Neural cell (in vitro differentiated cells): Measurements from ENCODE around the gene ZNF200. TPM values are rescaled to one million over a fixed set of nuclear protein-coding genes. Genes with fewer than 3 reads are reported as not detected.

ENCODE experiments used
- H2AFZ ChIP-seq: fragments of 200-600, 300-800 bp; sonication (generic), shearing (Covaris generic); 2 replicates; pipeline ENCODE4 v1.6.0; 2014; ENCODE audit warnings: low read depth, mild to moderate bottlenecking, antibody characterized with exemption, low read length, moderate library complexity
- H3F3A ChIP-seq: fragments of 200-600 bp; shearing (Covaris generic); 2 replicates; pipeline ENCODE4 v1.6.1; 2016; ENCODE audit warnings: mild to moderate bottlenecking, moderate library complexity, mixed read lengths, antibody characterized with exemption, low read length; ENCODE audit not compliant: insufficient read depth, poor library complexity, severe bottlenecking
- H3K27ac ChIP-seq: fragments of 200-600, 300-800 bp; sonication (generic), shearing (Covaris generic); 2 replicates; pipeline ENCODE4 v1.5.1; 2014; ENCODE audit warnings: mild to moderate bottlenecking, low read length, moderate library complexity
- H3K27me3 ChIP-seq: fragments of 300-800, 200-600 bp; sonication (generic), shearing (Covaris generic); 2 replicates; pipeline ENCODE4 v1.6.0; 2014; ENCODE audit warnings: mild to moderate bottlenecking, low read depth, low read length, moderate library complexity; ENCODE audit not compliant: insufficient read depth
- H3K36me3 ChIP-seq: fragments of 300-800, 200-600 bp; sonication (generic), shearing (Covaris generic); 2 replicates; pipeline ENCODE4 v1.5.1; 2014; ENCODE audit warnings: mild to moderate bottlenecking, antibody characterized with exemption, low read length, moderate library complexity; ENCODE audit not compliant: insufficient read depth
- H3K4me2 ChIP-seq: fragments of 300-800, 200-600 bp; sonication (generic), shearing (Covaris generic); 2 replicates; pipeline ENCODE4 v1.6.0; 2014; ENCODE audit warnings: mild to moderate bottlenecking, low read length
- H3K4me3 ChIP-seq: fragments of 300-800, 200-600 bp; sonication (generic), shearing (Covaris generic); 2 replicates; pipeline ENCODE4 v1.5.1; 2014; ENCODE audit warnings: mild to moderate bottlenecking, low read length, moderate library complexity
- H3K79me2 ChIP-seq: fragments of 200-600 bp; shearing (Covaris generic); replicated peaks from 2 replicates; pipeline ENCODE4 v1.6.0; 2014; ENCODE audit warnings: mild to moderate bottlenecking, low read length, moderate library complexity; ENCODE audit not compliant: insufficient read depth
- H3K9ac ChIP-seq: fragments of 300-800, 200-600 bp; sonication (generic), shearing (Covaris generic); 2 replicates; pipeline ENCODE4 v1.6.1; 2016; ENCODE audit warnings: mild to moderate bottlenecking, low read length, mixed read lengths
- H3K9me2 ChIP-seq: fragments of 200-600 bp; shearing (Covaris generic); 2 replicates; pipeline ENCODE4 v1.6.1; 2016; ENCODE audit warnings: mild to moderate bottlenecking, low read length, mixed read lengths; ENCODE audit not compliant: insufficient read depth
- H3K9me3 ChIP-seq: fragments of 200-600, 300-800 bp; sonication (generic), shearing (Covaris generic); 2 replicates; pipeline ENCODE4 v1.6.1; 2016; ENCODE audit warnings: mild to moderate bottlenecking, mixed run types, low read length, moderate library complexity, mixed read lengths
- H4K20me1 ChIP-seq: fragments of 200-600 bp; shearing (Covaris generic); 2 replicates; pipeline ENCODE4 v1.6.1; 2016; ENCODE audit warnings: mild to moderate bottlenecking, mixed run types; ENCODE audit not compliant: insufficient read depth
- CTCF ChIP-seq: fragments of 450-650 bp; IDR thresholded peaks from 2 replicates; pipeline ENCODE4 v1.5.1; 2014; ENCODE audit warnings: antibody characterized with exemption, mild to moderate bottlenecking, moderate library complexity; ENCODE audit not compliant: poor library complexity, severe bottlenecking
- EP300 ChIP-seq: fragments of 450-650 bp; conservative IDR thresholded peaks from 2 replicates; pipeline ENCODE4 v1.6.1; 2014; ENCODE audit warnings: antibody characterized with exemption, mild to moderate bottlenecking, moderate library complexity; ENCODE audit not compliant: poor library complexity, severe bottlenecking
- MXI1 ChIP-seq: fragments of 450-650 bp; conservative IDR thresholded peaks from 2 replicates; pipeline ENCODE4 v1.6.1; 2014; ENCODE audit warnings: antibody characterized with exemption, mild to moderate bottlenecking; ENCODE audit not compliant: poor library complexity, severe bottlenecking
- POLR2AphosphoS5 ChIP-seq: IDR thresholded peaks from 2 replicates; pipeline ENCODE4 v1.6.1; 2012
- RAD21 ChIP-seq: fragments of 450-650 bp; conservative IDR thresholded peaks from 2 replicates; pipeline ENCODE4 v1.6.1; 2014; ENCODE audit warnings: antibody characterized with exemption, mild to moderate bottlenecking, moderate library complexity
- REST ChIP-seq: IDR thresholded peaks from 2 replicates; pipeline ENCODE4 v1.6.1; 2012; ENCODE audit warnings: borderline replicate concordance
- SMC3 ChIP-seq: fragments of 450-650 bp; conservative IDR thresholded peaks from 2 replicates; pipeline ENCODE4 v1.6.1; 2014; ENCODE audit warnings: antibody characterized with exemption, mild to moderate bottlenecking, moderate library complexity; ENCODE audit not compliant: poor library complexity
- TAF1 ChIP-seq: IDR thresholded peaks from 2 replicates; pipeline ENCODE4 v1.6.1; 2012; ENCODE audit warnings: low read depth
- polyA plus RNA-seq: library from polyadenylated mRNA; depleted of rRNA; stranded (reverse); fragments of >200 nt; gene quantifications from 2 replicates; pipeline ENCODE4 v1.2.3, GENCODE V29; 2014

The ZNF200 gene
- polyA plus RNA-seq, 1 donor from 2014 or later, result 20.8 TPM

GRCh38 chr16:3264137-3265036 is 29.4 kb upstream of the ZNF200 start:
- Histone ChIP-seq H3K36me3 (no peaks in the 10 kb centered on the region), H4K20me1 (no peaks in the 10 kb centered on the region), H3F3A (no peaks in the 10 kb centered on the region), H3K79me2 (no peaks in the 10 kb centered on the region), H3K9me3 (no peaks in the 10 kb centered on the region), H3K27me3 (no peaks in the 10 kb centered on the region), H3K4me3 (peak overlapping the region; percentile 80), H2AFZ (no peak overlapping the region), H3K4me2 (peak overlapping the region; percentile 70), H3K9ac (peak overlapping the region; percentile 63), H3K9me2 (no peaks in the 10 kb centered on the region), H3K27ac (peak overlapping the region; percentile 31)
- TF ChIP-seq RAD21 (peak; percentile 38), REST (no peak), TAF1 (no peak), POLR2AphosphoS5 (peak; percentile 65), SMC3 (peak; percentile 46), EP300 (no peak), CTCF (peak; percentile 50), MXI1 (peak; percentile 97)

GRCh38 chr16:3262517-3262916 is 27.6 kb upstream of the ZNF200 start:
- H3K4me2 ChIP-seq, result no peak overlapping the region
- no peaks in the 10 kb centered on the region for H3K27me3 ChIP-seq
- H3K9ac ChIP-seq, result no peak overlapping the region
- no peaks in the 10 kb centered on the region for H3K36me3 ChIP-seq
- TF ChIP-seq POLR2AphosphoS5 (no peak), SMC3 (no peak), REST (no peak)
- H3K9me2 ChIP-seq, result no peaks in the 10 kb centered on the region
- H3K9me3 ChIP-seq, result no peaks in the 10 kb centered on the region
- no peak overlapping the region for H2AFZ ChIP-seq
- H3F3A ChIP-seq, result no peaks in the 10 kb centered on the region
- H3K4me3 ChIP-seq, result no peak overlapping the region
- H3K79me2 ChIP-seq, result no peaks in the 10 kb centered on the region
- H4K20me1 ChIP-seq, result no peaks in the 10 kb centered on the region
- no peak overlapping the region for H3K27ac ChIP-seq
